Tibial nerve (tissue), 4 donors: Measurements from ENCODE around the gene PDZD2. TPM values are rescaled to one million over a fixed set of nuclear protein-coding genes. Genes with fewer than 3 reads are reported as not detected.

Experiments
- DNase-seq, 2 donors: peaks; one replicate each; pipeline ENCODE4 v3.0.0-alpha.2; 2019; ENCODE audit warnings: low spot score in 2 of 2
- H3K27ac ChIP-seq, 4 donors: fragments of 200-600 bp; sonication (generic) in 3 of 4; one replicate each; pipeline ENCODE4 v1.5.1; 2017 to 2019; ENCODE audit warnings: mild to moderate bottlenecking in 1 of 4
- H3K27me3 ChIP-seq, 2 donors: fragments of 200-600 bp; sonication (generic) in 1 of 2; one replicate each; pipeline versions ENCODE4 v1.5.1 to v1.6.0; 2017 to 2019
- H3K36me3 ChIP-seq, 3 donors: fragments of 200-600 bp; sonication (generic); one replicate each; pipeline ENCODE4 v1.5.1; 2018 to 2019
- H3K4me1 ChIP-seq, 4 donors: fragments of 200-600 bp; sonication (generic) in 3 of 4; one replicate each; pipeline ENCODE4 v1.5.1; 2017 to 2019
- H3K4me3 ChIP-seq, 4 donors: fragments of 200-600 bp; sonication (generic) in 3 of 4; one replicate each; pipeline ENCODE4 v1.5.1; 2017 to 2019; ENCODE audit warnings: mild to moderate bottlenecking in 1 of 4, moderate library complexity in 1 of 4
- H3K9me3 ChIP-seq, 4 donors: fragments of 200-600 bp; sonication (generic) in 3 of 4; one replicate each; pipeline ENCODE4 v1.5.1; 2017 to 2019
- CTCF ChIP-seq, 5 experiments: fragments of 200-600 bp in 3 of 5; fragments of 450-650 bp in 2 of 5; sonication (generic) in 3 of 5; IDR thresholded peaks; one replicate each; pipeline ENCODE4 v1.5.1; 2016 to 2019; ENCODE audit warnings: antibody characterized with exemption in 5 of 5, mild to moderate bottlenecking in 3 of 5, moderate library complexity in 2 of 5
- EP300 ChIP-seq, 2 donors: sonication (generic); formaldehyde crosslinking; IDR thresholded peaks; one replicate each; pipeline ENCODE4 v1.6.1; 2017; ENCODE audit warnings: antibody characterized with exemption in 2 of 2, mild to moderate bottlenecking in 1 of 2
- POLR2A ChIP-seq, 2 donors: fragments of 450-650 bp; IDR thresholded peaks; one replicate each; pipeline ENCODE4 v1.6.1; 2017; ENCODE audit warnings: antibody characterized with exemption in 2 of 2, mild to moderate bottlenecking in 2 of 2, moderate library complexity in 2 of 2
- WGBS, 2 donors: methylation state at CpG; one replicate each; pipeline ENCODE4 v1.1.5; 2018; 5-methylcytosine and 5-hydroxymethylcytosine counted together
- total RNA-seq, 4 donors: library from RNA; depleted of rRNA; stranded (reverse); fragments of >200 nt; gene quantifications; one replicate each; pipeline ENCODE4 v1.1.0, GENCODE V29; 2016

The PDZD2 gene
- total RNA-seq, 4 donors from 2014 or later, result 102 to 153 (median 117) TPM

DNA sequence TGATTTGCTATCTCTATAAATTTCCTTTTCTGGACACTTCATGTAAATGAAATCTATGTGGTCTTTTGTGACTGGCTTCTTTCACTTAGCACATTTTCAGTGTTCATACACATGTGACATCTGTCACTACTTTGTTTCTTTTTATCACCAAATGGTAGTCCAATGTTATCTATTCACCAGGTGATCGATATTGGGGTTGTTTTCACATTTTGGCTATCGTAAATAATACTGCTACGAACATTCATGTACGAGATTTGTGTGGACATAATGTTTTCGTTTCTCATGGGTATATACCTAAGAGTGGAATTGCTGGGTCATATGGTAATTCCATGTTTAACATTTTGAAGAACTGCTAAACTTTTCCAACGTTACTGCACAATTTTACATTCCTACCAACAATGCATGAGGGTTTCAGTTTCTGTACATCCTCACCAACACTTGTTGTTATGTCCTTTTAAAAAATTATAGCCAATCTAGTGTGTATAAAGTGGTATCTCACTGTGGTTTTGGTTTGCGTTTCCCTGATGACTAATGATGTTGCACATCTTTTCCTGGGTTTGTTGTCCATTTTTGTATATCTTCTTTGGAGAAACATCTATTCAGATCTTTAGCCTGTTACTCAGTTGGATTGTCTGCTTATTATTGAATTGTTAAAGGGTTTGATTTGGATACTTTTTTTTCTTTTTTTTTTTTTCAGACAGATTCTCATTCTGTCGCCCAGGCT lies 263.0 kb downstream of the PDZD2 start:
- no peak for DNase-seq
- Histone ChIP-seq H3K4me1 (peaks cover 0 to 20% (median 2%) of the 10 kb centered on the region in 4 donors), H3K27me3 (no peaks in the 10 kb centered on the region), H3K27ac (no peak overlapping the region), H3K36me3 (no peaks in the 10 kb centered on the region), H3K4me3 (no peak overlapping the region), H3K9me3 (no peaks in the 10 kb centered on the region)
- 81 to 92% methylated on average over 8 of the region's 8 CpGs for WGBS, 2 donors
- TF ChIP-seq EP300 (IDR thresholded peaks at IDR 0.05), result no peak
- TF ChIP-seq POLR2A (IDR thresholded peaks at IDR 0.05), result no peak

DNA sequence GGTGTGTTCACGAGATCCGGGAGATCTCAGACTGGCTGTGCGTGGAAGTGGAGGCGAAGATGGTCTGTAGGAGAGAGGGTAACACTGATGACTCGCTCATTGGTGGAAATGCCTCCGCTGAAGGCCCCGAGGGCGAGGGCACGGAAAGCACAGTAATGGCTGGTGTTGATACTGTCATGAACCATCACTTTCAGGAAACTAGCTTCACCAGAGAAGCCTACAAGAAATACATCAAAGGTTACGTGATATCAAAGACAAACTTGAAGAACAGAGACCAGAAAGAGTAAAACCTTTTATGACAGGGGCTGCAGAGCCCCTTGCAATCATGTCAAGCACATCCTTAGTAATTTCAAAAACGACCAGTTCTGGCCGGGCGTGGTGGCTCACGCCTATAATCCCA lies 269.5 kb downstream of the PDZD2 start:
- WGBS, 2 donors, result 95 to 97% methylated on average over 14 of the region's 14 CpGs
- TF ChIP-seq EP300 (IDR thresholded peaks at IDR 0.05), result no peak
- H3K9me3 ChIP-seq, result no peaks in the 10 kb centered on the region
- H3K36me3 ChIP-seq, result no peaks in the 10 kb centered on the region
- H3K27ac ChIP-seq, result no peak overlapping the region
- no peaks in the 10 kb centered on the region for H3K27me3 ChIP-seq
- no peak overlapping the region for H3K4me3 ChIP-seq
- H3K4me1 ChIP-seq, result peaks cover 0 to 19% (median 6%) of the 10 kb centered on the region in 4 donors
- DNase-seq, result no peak

- no peaks in the 10 kb centered on the region for H3K36me3 ChIP-seq
- H3K27ac ChIP-seq, result no peak overlapping the region
- no peak for DNase-seq
- no peak overlapping the region for H3K4me3 ChIP-seq
- peaks cover 0 to 25% (median 9%) of the 10 kb centered on the region in 4 donors for H3K4me1 ChIP-seq
- TF ChIP-seq POLR2A (IDR thresholded peaks at IDR 0.05) (no peak), EP300 (IDR thresholded peaks at IDR 0.05) (no peak)
- H3K27me3 ChIP-seq, result no peaks in the 10 kb centered on the region
- 51 to 60% methylated on average over 3 of the region's 3 CpGs for WGBS, 2 donors
- no peaks in the 10 kb centered on the region for H3K9me3 ChIP-seq
Observed at GRCh38 chr5:31909073-31909472, 270.1 kb downstream of the PDZD2 start.

DNA sequence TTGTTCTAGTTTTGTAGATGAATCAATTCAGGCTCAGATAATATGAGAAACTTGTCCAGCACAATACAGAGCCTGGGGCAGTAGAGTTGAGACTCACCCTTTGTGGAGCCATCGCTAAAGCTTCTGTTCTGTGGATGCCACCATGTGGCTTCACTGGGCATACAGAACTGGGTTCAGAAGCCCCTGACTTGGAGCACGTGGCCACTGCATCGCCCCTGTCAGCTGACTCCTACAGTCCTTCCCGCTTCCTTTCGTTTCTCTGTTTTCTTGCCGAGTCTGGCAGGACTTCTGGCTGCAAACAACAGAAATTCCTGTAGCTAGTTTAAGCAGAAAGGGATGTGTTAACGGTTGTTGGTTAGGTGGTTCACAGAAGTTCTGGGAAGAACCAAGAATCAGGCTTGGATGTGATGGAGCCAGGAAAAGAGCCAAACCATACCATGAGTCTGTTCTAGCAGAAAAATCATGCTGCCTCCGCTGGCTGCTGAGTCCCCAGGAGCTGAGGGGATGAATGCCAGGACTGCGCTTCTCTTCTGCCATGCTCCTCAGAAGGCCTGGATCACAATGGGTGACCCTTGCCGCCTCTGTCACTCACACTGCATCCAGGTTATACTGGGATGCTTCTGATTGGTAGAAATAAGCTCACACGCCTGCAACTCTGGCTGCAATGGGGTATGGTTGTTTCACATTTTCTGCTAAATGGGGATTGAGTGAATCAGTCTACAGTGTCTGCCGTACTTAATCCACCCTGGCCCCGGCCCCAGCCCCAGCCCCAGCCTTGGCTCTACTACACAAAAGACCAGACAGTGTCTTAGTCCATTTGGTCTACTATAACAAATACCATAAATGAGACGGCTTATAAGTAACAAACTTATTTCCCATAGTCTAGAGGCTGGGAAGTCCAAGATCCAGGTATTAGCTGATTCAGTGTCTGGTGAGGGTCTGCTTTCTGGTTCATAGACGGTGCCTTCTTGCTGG lies 272.6 kb downstream of the PDZD2 start:
- Histone ChIP-seq H3K9me3 (no peaks in the 10 kb centered on the region), H3K4me1 (peaks cover 0 to 39% (median 10%) of the 10 kb centered on the region in 4 donors), H3K27me3 (no peaks in the 10 kb centered on the region), H3K36me3 (no peaks in the 10 kb centered on the region), H3K27ac (peak overlapping the region; percentile 44 to 77 (median 66)), H3K4me3 (no peak overlapping the region)
- TF ChIP-seq EP300 (IDR thresholded peaks at IDR 0.05) (peak in 1 of 2 donors; percentile 16), POLR2A (IDR thresholded peaks at IDR 0.05) (no peak), CTCF (IDR thresholded peaks at IDR 0.05) (peak in 1 of 5 experiments; percentile 9)
- 65% methylated on average over 15 of the region's 15 CpGs for WGBS, 2 donors
- no peak for DNase-seq

GRCh38 chr5:31913808-31914207 lies 274.9 kb downstream of the PDZD2 start:
- whole genome bisulfite sequencing, 2 donors, result 70% methylated on average over 2 of the region's 2 CpGs
- no peaks in the 10 kb centered on the region for H3K9me3 ChIP-seq
- no peaks in the 10 kb centered on the region for H3K36me3 ChIP-seq
- H3K27ac ChIP-seq, result peak overlapping the region in 2 of 4 donors; percentile 73 to 77
- H3K4me1 ChIP-seq, result peaks cover 0 to 51% (median 10%) of the 10 kb centered on the region in 4 donors
- no peak overlapping the region for H3K4me3 ChIP-seq
- TF ChIP-seq EP300 (IDR thresholded peaks at IDR 0.05) (no peak), CTCF (IDR thresholded peaks at IDR 0.05) (no peak), POLR2A (IDR thresholded peaks at IDR 0.05) (no peak)
- no peaks in the 10 kb centered on the region for H3K27me3 ChIP-seq
- no peak for DNase-seq

DNA sequence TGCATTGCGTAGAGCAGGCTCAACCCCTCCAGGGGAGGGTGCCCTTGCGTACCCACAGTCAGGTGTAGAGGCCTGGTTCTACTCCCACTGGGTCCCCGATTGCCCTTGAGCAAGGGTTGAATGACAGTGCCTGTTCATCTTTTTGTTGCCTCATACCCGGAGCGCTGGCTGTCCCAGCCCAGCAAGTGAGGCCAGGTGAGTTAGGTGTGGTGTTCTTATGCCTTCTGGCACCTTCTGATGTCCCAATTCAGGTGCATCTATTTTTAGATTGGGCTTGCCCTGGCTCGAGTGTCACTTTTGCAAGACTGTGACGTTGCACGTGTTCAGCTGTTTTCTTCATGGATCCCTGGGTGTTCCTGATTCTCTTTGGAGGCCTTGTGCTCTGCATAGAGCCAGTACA lies 277.4 kb downstream of the PDZD2 start:
- no peaks in the 10 kb centered on the region for H3K36me3 ChIP-seq
- H3K27me3 ChIP-seq, result no peaks in the 10 kb centered on the region
- peak overlapping the region in 1 of 4 donors; percentile 0 for H3K27ac ChIP-seq
- TF ChIP-seq POLR2A (IDR thresholded peaks at IDR 0.05), result no peak
- no peak for TF ChIP-seq CTCF (IDR thresholded peaks at IDR 0.05)
- TF ChIP-seq EP300 (IDR thresholded peaks at IDR 0.05), result no peak
- H3K4me3 ChIP-seq, result no peak overlapping the region
- WGBS, 2 donors, result 93 to 96% methylated on average over 8 of the region's 8 CpGs
- H3K9me3 ChIP-seq, result no peaks in the 10 kb centered on the region
- peaks cover 0 to 53% (median 8%) of the 10 kb centered on the region in 4 donors for H3K4me1 ChIP-seq
- no peak for DNase-seq
